ENCODE data around the gene MEGF11.

- no peak for TF ChIP-seq LEF1 (IDR thresholded peaks at IDR 0.05; ENCODE audit: borderline replicate concordance)
- TF ChIP-seq SP1 (IDR thresholded peaks at IDR 0.05): no peak
- TF ChIP-seq BHLHE40 (IDR thresholded peaks at IDR 0.05; ENCODE audit: borderline replicate concordance): no peak
- no peak for TF ChIP-seq PKNOX1 (IDR thresholded peaks at IDR 0.05)
- no peak for TF ChIP-seq ZNF384 (IDR thresholded peaks at IDR 0.05)
- TF ChIP-seq TARDBP (IDR thresholded peaks at IDR 0.05): no peak
Measured at GRCh38 chr15:66115568-66116206, 137.9 kb downstream of the MEGF11 start.
